IMR-90 (cell line): Measurements from ENCODE around the gene PDLIM1. TPM values are rescaled to one million over a fixed set of nuclear protein-coding genes. Genes with fewer than 3 reads are reported as not detected.

Source experiments
- ATAC-seq: fragments of 200-7000 bp; cut with Tn5 transposase; 2 replicates; pipeline ENCODE4 v1.9.1; 2020; ENCODE audit warnings: low read depth, mild to moderate bottlenecking, moderate library complexity
- BruUV-seq: library from RNA; stranded (reverse); fragments of 400-500 nt; replicated peaks from 2 replicates; lab custom pipeline; 2021; lab: Mats Ljungman, UMichigan
- CTCF ChIA-PET: fragments of 300-600 bp; formaldehyde crosslinking; extraction: SDS; loops from one replicate; lab custom pipeline; 2021; ENCODE audit warnings: antibody characterized with exemption; lab: Yijun Ruan, JAX
- POLR2A ChIA-PET: fragments of 300-600 bp; sonication (Branson Sonifier 250); formaldehyde crosslinking; loops from one replicate; lab custom pipeline; 2022; ENCODE audit warnings: antibody characterized with exemption; ENCODE audit not compliant: unreplicated experiment; lab: Charles Lee
- DNase-seq: peaks from one replicate; pipeline ENCODE4 v3.0.0; 2013
- H2AFZ ChIP-seq: replicated peaks from 2 replicates; pipeline ENCODE3; 2013; ENCODE audit warnings: low read length, mild to moderate bottlenecking; ENCODE audit not compliant: poor library complexity
- H2AK5ac ChIP-seq: 2 replicates; pipeline ENCODE4 v1.6.1; 2013; ENCODE audit warnings: low read depth, low read length, inconsistent platforms
- H2AK9ac ChIP-seq: replicated peaks from 2 replicates; pipeline ENCODE3; 2013; ENCODE audit warnings: mild to moderate bottlenecking, low read depth, low read length, moderate library complexity; ENCODE audit not compliant: poor library complexity
- H2BK120ac ChIP-seq: 2 replicates; pipeline ENCODE4 v1.6.1; 2013; ENCODE audit warnings: low read depth, low read length, inconsistent platforms
- H2BK15ac ChIP-seq: 3 replicates; pipeline ENCODE4 v1.6.1; 2013; ENCODE audit warnings: low read depth, low read length, inconsistent platforms
- H2BK20ac ChIP-seq: 2 replicates; pipeline ENCODE4 v1.6.1; 2013; ENCODE audit warnings: low read depth, mild to moderate bottlenecking, inconsistent platforms, low read length, moderate library complexity
- H2BK5ac ChIP-seq: 2 replicates; pipeline ENCODE4 v1.6.1; 2013; ENCODE audit warnings: mild to moderate bottlenecking, low read depth, low read length, inconsistent platforms; ENCODE audit not compliant: poor library complexity, severe bottlenecking
- H3K14ac ChIP-seq: replicated peaks from 2 replicates; pipeline ENCODE4 v1.6.1; 2013; ENCODE audit warnings: low read depth, low read length, inconsistent platforms
- H3K18ac ChIP-seq: 2 replicates; pipeline ENCODE4 v1.6.1; 2013; ENCODE audit warnings: low read depth, low read length, control low read depth
- H3K23ac ChIP-seq: 2 replicates; pipeline ENCODE4 v1.6.1; 2013; ENCODE audit warnings: low read depth, low read length, inconsistent platforms
- H3K27ac ChIP-seq: 2 replicates; pipeline ENCODE4 v1.5.1; 2013; ENCODE audit warnings: mild to moderate bottlenecking, control low read depth, low read length; ENCODE audit not compliant: insufficient read depth
- H3K27me3 ChIP-seq: 2 replicates; pipeline ENCODE4 v1.6.1; 2013; ENCODE audit warnings: low read length; ENCODE audit not compliant: control insufficient read depth, insufficient read depth
- H3K36me3 ChIP-seq: 2 replicates; pipeline ENCODE4 v1.6.1; 2013; ENCODE audit warnings: low read length, mixed read lengths; ENCODE audit not compliant: control insufficient read depth, insufficient read depth
- H3K4ac ChIP-seq: 2 replicates; pipeline ENCODE4 v1.6.1; 2013; ENCODE audit warnings: low read depth, low read length, inconsistent platforms
- H3K4me1 ChIP-seq: 2 replicates; pipeline ENCODE4 v1.6.1; 2013; ENCODE audit warnings: low read length, mixed read lengths; ENCODE audit not compliant: control insufficient read depth, insufficient read depth
- H3K4me2 ChIP-seq: 2 replicates; pipeline ENCODE4 v1.6.1; 2013; ENCODE audit warnings: low read depth, mild to moderate bottlenecking, control low read depth, low read length, moderate library complexity
- H3K4me3 ChIP-seq: 2 replicates; pipeline ENCODE4 v1.5.1; 2013; ENCODE audit warnings: low read depth, mild to moderate bottlenecking, control low read depth, low read length, moderate library complexity; ENCODE audit not compliant: insufficient read depth
- H3K56ac ChIP-seq: 2 replicates; pipeline ENCODE4 v1.6.1; 2013; ENCODE audit warnings: low read length, inconsistent platforms; ENCODE audit not compliant: insufficient read depth; ENCODE audit errors: extremely low read depth
- H3K79me1 ChIP-seq, 2 experiments: 2 replicates each; pipeline ENCODE4 v1.6.1; 2013; ENCODE audit warnings: low read length in 2 of 2, inconsistent platforms in 1 of 2, low read depth in 1 of 2
- H3K9ac ChIP-seq: 2 replicates; pipeline ENCODE4 v1.6.1; 2013; ENCODE audit warnings: low read depth, low read length, control low read depth
- H3K9me1 ChIP-seq: 2 replicates; pipeline ENCODE4 v1.6.1; 2013; ENCODE audit warnings: low read length, inconsistent platforms; ENCODE audit not compliant: insufficient read depth
- H3K9me3 ChIP-seq: 2 replicates; pipeline ENCODE4 v1.6.1; 2013; ENCODE audit warnings: low read length; ENCODE audit not compliant: control insufficient read depth, insufficient read depth
- H4K20me1 ChIP-seq: 2 replicates; pipeline ENCODE4 v1.6.1; 2013; ENCODE audit warnings: low read length, inconsistent platforms; ENCODE audit not compliant: insufficient read depth
- H4K5ac ChIP-seq: 2 replicates; pipeline ENCODE4 v1.6.1; 2013; ENCODE audit warnings: mild to moderate bottlenecking, low read depth, low read length, control low read depth
- H4K8ac ChIP-seq, 2 experiments: 2 replicates each; pipeline ENCODE4 v1.6.1; 2013; ENCODE audit warnings: low read depth in 2 of 2, low read length in 2 of 2, control low read depth in 1 of 2, inconsistent platforms in 1 of 2
- H4K91ac ChIP-seq: 2 replicates; pipeline ENCODE4 v1.6.1; 2013; ENCODE audit warnings: low read depth, low read length, inconsistent platforms; ENCODE audit not compliant: insufficient read depth
- BHLHE40 ChIP-seq: fragments of 150-350 bp; IDR thresholded peaks from 2 replicates; pipeline ENCODE4 v1.6.1; 2016; ENCODE audit warnings: mild to moderate bottlenecking, low read depth, low read length
- CEBPB ChIP-seq: IDR thresholded peaks from 2 replicates; pipeline ENCODE4 v1.6.1; 2012; ENCODE audit warnings: low read depth, low read length, improper control_type of control experiment
- CTCF ChIP-seq: conservative IDR thresholded peaks from 2 replicates; pipeline ENCODE4 v1.5.1; 2012; ENCODE audit warnings: mild to moderate bottlenecking, low read depth, low read length, improper control_type of control experiment
- ELK1 ChIP-seq: fragments of 150-350 bp; IDR thresholded peaks from 2 replicates; pipeline ENCODE4 v1.6.1; 2016; ENCODE audit warnings: low read depth, mild to moderate bottlenecking, low read length, moderate library complexity, borderline replicate concordance
- FOS ChIP-seq: fragments of 150-350 bp; IDR thresholded peaks from 2 replicates; pipeline ENCODE4 v1.6.1; 2016; ENCODE audit warnings: low read depth, low read length
- MAFK ChIP-seq: IDR thresholded peaks from 2 replicates; pipeline ENCODE4 v1.6.1; 2012; ENCODE audit warnings: low read depth, low read length, improper control_type of control experiment
- NFE2L2 ChIP-seq: fragments of 150-350 bp; IDR thresholded peaks from 2 replicates; pipeline ENCODE4 v1.6.1; 2016; ENCODE audit warnings: low read depth, mild to moderate bottlenecking, low read length
- POLR2A ChIP-seq: IDR thresholded peaks from 2 replicates; pipeline ENCODE4 v1.6.1; 2012; ENCODE audit warnings: mild to moderate bottlenecking, low read depth, low read length
- RFX5 ChIP-seq: IDR thresholded peaks from 2 replicates; pipeline ENCODE4 v1.8.0; 2012; ENCODE audit warnings: low read depth, mild to moderate bottlenecking, low read length, moderate library complexity
- SMC3 ChIP-seq: fragments of 150-350 bp; IDR thresholded peaks from 2 replicates; pipeline ENCODE4 v1.6.1; 2016; ENCODE audit warnings: low read depth, mild to moderate bottlenecking, antibody characterized with exemption, low read length, moderate library complexity
- WGBS, 2 experiments: methylation state at CpG; one replicate each; pipeline versions ENCODE4 v1.1.5 to v1.1.7; 2013; ENCODE audit warnings: missing lambda C conversion rate in 2 of 2; ENCODE audit not compliant: insufficient read length in 1 of 2; ENCODE audit errors: extremely low coverage in 2 of 2; 5-methylcytosine and 5-hydroxymethylcytosine counted together
- dilution Hi-C: fragments of 300-500 bp; cut with HindIII; formaldehyde crosslinking; loops from one replicate; pipeline ENCODE4 v1.14.3; 2018; ENCODE audit warnings: low sequenced_read_pairs; ENCODE audit not compliant: unreplicated experiment
- in situ Hi-C: fragments of 300-500 bp; cut with MboI; formaldehyde crosslinking; loops from 3 replicates; pipeline ENCODE4 v1.14.3; 2019; ENCODE audit warnings: low sequenced_read_pairs, inconsistent platforms, mixed read lengths
- intact Hi-C: fragments of 100-400 bp; cut with micrococcal nuclease; formaldehyde crosslinking; loops from 2 replicates; pipeline ENCODE4 v1.10.0; 2022
- polyA plus RNA-seq, 3 experiments: library from polyadenylated mRNA; depleted of rRNA; stranded (reverse); fragments of >200 nt; gene quantifications; 2 replicates each; pipeline ENCODE4 v1.2.3, GENCODE V29; 2012; ENCODE audit warnings: low replicate concordance in 1 of 3
- total RNA-seq: library from RNA; depleted of rRNA; stranded (reverse); fragments of >200 nt; gene quantifications from 2 replicates; pipeline ENCODE4 v1.2.3, GENCODE V29; 2012

The PDLIM1 gene
- total and polyA plus RNA-seq, 2 of the 4 experiments (the other 2 are of a cell fraction) = 30.1 to 187 TPM

- POLR2A ChIA-PET = interaction anchor here (0.7 to 1.3 kb wide), 3 partner anchors 9 to 115 kb away, joined by 3 to 6 read pairs (median 4); no protein-coding TSS in a partner anchor
- DNase-seq (peak; percentile 95), ATAC-seq (peak; percentile 75)
Observed at GRCh38 chr10:95247200-95247880, 43.5 kb downstream of the PDLIM1 start.

More at GRCh38 chr10:95247200-95247880, 43.5 kb downstream of the PDLIM1 start:
- H3K23ac ChIP-seq = peak overlapping the region; percentile 96
- peak overlapping the region; percentile 59 for H3K9ac ChIP-seq
- peak overlapping the region; percentile 88 for H3K56ac ChIP-seq
- BruUV-seq = no TSS peak
- intact Hi-C loops (loop anchor here (1.0 to 2.0 kb wide), 4 partner anchors 31 to 353 kb away; no protein-coding TSS in a partner anchor), in situ Hi-C loops (no loop called here), dilution Hi-C loops (no loop called here)
- peak overlapping the region; percentile 9 for H2AFZ ChIP-seq
- H3K14ac ChIP-seq = peak overlapping the region; percentile 93
- H3K27ac ChIP-seq = peak overlapping the region; percentile 95
- no CpG with 5 or more reads among the region's 6 CpGs for WGBS, 2 experiments
- H2BK15ac ChIP-seq = peak overlapping the region; percentile 95
- peak overlapping the region; percentile 98 for H3K18ac ChIP-seq
- H3K4ac ChIP-seq = peak overlapping the region; percentile 97
- peak overlapping the region; percentile 94 for H2AK9ac ChIP-seq
- H2BK20ac ChIP-seq = peak overlapping the region; percentile 93
- peaks cover 25% of the 10 kb centered on the region for H3K9me1 ChIP-seq
- H3K27me3 ChIP-seq = no peaks in the 10 kb centered on the region
- TF ChIP-seq RFX5 (no peak), MAFK (no peak), FOS (peak; percentile 68), CEBPB (peak; percentile 24; the same call in 1 of the 2 replicates), ELK1 (no peak), CTCF (no peak), POLR2A (peak; percentile 48; the same call in 1 of the 2 replicates), NFE2L2 (no peak), SMC3 (peak; percentile 1; the same call in 1 of the 2 replicates), BHLHE40 (no peak)
- H2AK5ac ChIP-seq = peak overlapping the region; percentile 96
- peak overlapping the region; percentile 91 for H4K5ac ChIP-seq
- peaks cover 30 to 66% of the 10 kb centered on the region in 2 experiments; a peak in 3 of 4 replicates for H3K79me1 ChIP-seq
- H4K8ac ChIP-seq = peak overlapping the region; percentile 41 to 90
- H3K4me2 ChIP-seq = peak overlapping the region; percentile 70
- peak overlapping the region; percentile 93 for H2BK120ac ChIP-seq
- CTCF ChIA-PET = interaction anchor here (0.6 to 3.4 kb wide), 11 partner anchors 10 to 128 kb away, joined by 3 to 29 read pairs (median 3); no protein-coding TSS in a partner anchor
- no peaks in the 10 kb centered on the region for H3K9me3 ChIP-seq
- peaks cover 25% of the 10 kb centered on the region for H4K20me1 ChIP-seq
- peak overlapping the region; percentile 95 for H4K91ac ChIP-seq
- peak overlapping the region; percentile 91 for H2BK5ac ChIP-seq
- H3K4me1 ChIP-seq = peaks cover 30% of the 10 kb centered on the region
- H3K4me3 ChIP-seq = no peak overlapping the region
- peaks cover 45% of the 10 kb centered on the region for H3K36me3 ChIP-seq
